Liver (tissue), 9 donors: ENCODE measurements around the gene HSD17B7. TPM values are rescaled to one million over a fixed set of nuclear protein-coding genes. Genes with fewer than 3 reads are reported as not detected.

Experiments used
- DNase-seq: peaks from one replicate; pipeline ENCODE4 v3.0.0-alpha.2; 2017; ENCODE audit warnings: low spot score
- H3K27ac ChIP-seq, 2 donors: one replicate each; pipeline ENCODE4 v1.7.0; 2013; ENCODE audit warnings: inconsistent platforms in 2 of 2, low read length in 2 of 2, control low read depth in 1 of 2, low read depth in 1 of 2, mild to moderate bottlenecking in 1 of 2
- H3K27me3 ChIP-seq, 4 donors: one replicate each; pipeline versions ENCODE4 v1.6.1 to v1.7.0; 2013; ENCODE audit warnings: low read length in 3 of 4, inconsistent platforms in 1 of 4, mild to moderate bottlenecking in 1 of 4, moderate library complexity in 1 of 4; ENCODE audit not compliant: control insufficient read depth in 4 of 4, insufficient read depth in 4 of 4
- H3K36me3 ChIP-seq, 4 donors: one replicate each; pipeline versions ENCODE4 v1.6.1 to v1.7.0; 2013; ENCODE audit warnings: low read length in 3 of 4, mild to moderate bottlenecking in 3 of 4, low read depth in 1 of 4, moderate library complexity in 1 of 4; ENCODE audit not compliant: control insufficient read depth in 4 of 4, insufficient read depth in 3 of 4
- H3K4me1 ChIP-seq, 4 donors: one replicate each; pipeline versions ENCODE4 v1.6.1 to v1.7.0; 2013; ENCODE audit warnings: low read length in 3 of 4, mild to moderate bottlenecking in 3 of 4, moderate library complexity in 1 of 4; ENCODE audit not compliant: control insufficient read depth in 4 of 4, insufficient read depth in 4 of 4
- H3K4me3 ChIP-seq, 3 donors: one replicate each; pipeline versions ENCODE4 v1.6.1 to v1.7.0; 2013; ENCODE audit warnings: low read length in 3 of 3, control low read depth in 1 of 3, low read depth in 1 of 3, mild to moderate bottlenecking in 1 of 3
- H3K9ac ChIP-seq, 2 donors: one replicate each; pipeline ENCODE4 v1.7.0; 2013; ENCODE audit warnings: low read length in 2 of 2, mild to moderate bottlenecking in 2 of 2, moderate library complexity in 2 of 2, control low read depth in 1 of 2, low read depth in 1 of 2
- H3K9me3 ChIP-seq, 4 donors: one replicate each; pipeline versions ENCODE4 v1.6.1 to v1.7.0; 2013; ENCODE audit warnings: low read length in 3 of 4; ENCODE audit not compliant: control insufficient read depth in 4 of 4
- CTCF ChIP-seq: fragments of 150-350 bp; IDR thresholded peaks from 2 replicates; pipeline ENCODE4 v1.5.1; 2017; ENCODE audit warnings: improper control_type of control experiment, low read depth, low read length; ENCODE audit not compliant: missing input control
- EGR1 ChIP-seq, 2 donors: IDR thresholded peaks; 2 replicates each; pipeline ENCODE4 v1.6.1; 2016 to 2018; ENCODE audit warnings: antibody characterized with exemption in 2 of 2, low read depth in 2 of 2
- FOXA1 ChIP-seq: IDR thresholded peaks from 2 replicates; pipeline ENCODE4 v1.6.1; 2016; ENCODE audit warnings: antibody characterized with exemption
- FOXA2 ChIP-seq: IDR thresholded peaks from 2 replicates; pipeline ENCODE4 v1.6.1; 2016; ENCODE audit warnings: antibody characterized with exemption
- GABPA ChIP-seq, 2 donors: IDR thresholded peaks in 1 of 2; conservative IDR thresholded peaks in 1 of 2; 2 replicates each; pipeline ENCODE4 v1.6.1; 2016; ENCODE audit warnings: antibody characterized with exemption in 2 of 2, mild to moderate bottlenecking in 1 of 2, moderate library complexity in 1 of 2
- HNF4G ChIP-seq: IDR thresholded peaks from 2 replicates; pipeline ENCODE4 v1.6.1; 2016; ENCODE audit warnings: antibody characterized with exemption
- JUND ChIP-seq, 2 donors: IDR thresholded peaks; 2 replicates each; pipeline ENCODE4 v1.6.1; 2016; ENCODE audit warnings: antibody characterized with exemption in 2 of 2
- MAX ChIP-seq: IDR thresholded peaks from 2 replicates; pipeline ENCODE4 v1.6.1; 2016; ENCODE audit warnings: antibody characterized with exemption
- NR2F2 ChIP-seq: IDR thresholded peaks from 2 replicates; pipeline ENCODE4 v1.6.1; 2016; ENCODE audit warnings: antibody characterized with exemption
- REST ChIP-seq: IDR thresholded peaks from 2 replicates; pipeline ENCODE4 v1.6.1; 2016; ENCODE audit warnings: antibody characterized with exemption, mild to moderate bottlenecking
- SP1 ChIP-seq: IDR thresholded peaks from 2 replicates; pipeline ENCODE4 v1.6.1; 2018; ENCODE audit warnings: antibody characterized with exemption, mild to moderate bottlenecking
- TAF1 ChIP-seq: conservative IDR thresholded peaks from 2 replicates; pipeline ENCODE4 v1.6.1; 2016; ENCODE audit warnings: antibody characterized with exemption, mild to moderate bottlenecking
- YY1 ChIP-seq: IDR thresholded peaks from 2 replicates; pipeline ENCODE4 v1.6.1; 2016; ENCODE audit warnings: antibody characterized with exemption, mild to moderate bottlenecking
- WGBS: extraction: QIAGEN DNeasy Blood & Tissue Kit; methylation state at CpG from one replicate; pipeline ENCODE4 v1.1.7; 2013; 5-methylcytosine and 5-hydroxymethylcytosine counted together
- polyA plus RNA-seq, 2 donors: library from polyadenylated mRNA; stranded (reverse) in 1 of 2; unstranded in 1 of 2; fragments of 200-250 nt in 1 of 2; fragments of >200 nt in 1 of 2; fragmentation: Nextera tagmentation in 1 of 2; extraction: Ambion mirVana in 1 of 2; gene quantifications; one replicate each; pipeline versions ENCODE4 v1.2.1 to v1.2.3, GENCODE V29; 2013 to 2015
- total RNA-seq, 2 donors: library from RNA; depleted of rRNA; stranded (reverse); fragments of >200 nt; gene quantifications; one replicate each; pipeline ENCODE4 v1.2.3, GENCODE V29; 2014
- TF ChIP-seq, protein P1 (sequence below): IDR thresholded peaks from 2 replicates; pipeline ENCODE4 v1.6.1; 2016; ENCODE audit warnings: antibody characterized with exemption
- TF ChIP-seq, protein P2 (sequence below): IDR thresholded peaks from 2 replicates; pipeline ENCODE4 v1.6.1; 2016; ENCODE audit warnings: antibody characterized with exemption
- donor health status: healthy.
- donor health status: healthy.
- donor health status: healthy.
- donor health status: healthy.
- donor health status: healthy.

HSD17B7 gene
- total and polyA plus RNA-seq, 4 donors, result 22.9 to 115 (median 43.5) TPM

DNA sequence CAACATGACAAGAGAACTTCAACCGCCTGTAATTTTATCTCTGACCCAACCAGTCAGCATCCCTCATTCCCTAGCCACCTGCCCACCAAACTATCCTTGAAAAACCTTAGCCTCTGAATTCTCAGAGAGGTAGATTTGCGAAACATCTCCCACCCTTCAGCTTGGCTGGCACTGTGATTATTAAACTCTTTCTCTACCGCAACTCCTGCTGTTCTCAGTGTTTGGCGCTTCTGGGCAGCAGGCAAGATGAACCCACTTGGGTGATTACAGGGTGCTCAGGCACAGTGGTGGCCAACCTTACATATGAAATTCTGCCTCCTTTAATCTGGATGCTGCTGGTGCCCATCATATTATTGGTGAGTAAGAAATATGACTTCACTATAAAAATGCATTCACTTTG, 48.4 kb downstream of the HSD17B7 start (continued):
- TF ChIP-seq EGR1 (IDR thresholded peaks at IDR 0.05; ENCODE audit: low read depth in 2 of 2) (no peak), MAX (no peak), JUND (IDR thresholded peaks at IDR 0.05) (no peak), SP1 (no peak), TAF1 (no peak), FOXA1 (no peak)
- TF ChIP-seq, protein P1, sequence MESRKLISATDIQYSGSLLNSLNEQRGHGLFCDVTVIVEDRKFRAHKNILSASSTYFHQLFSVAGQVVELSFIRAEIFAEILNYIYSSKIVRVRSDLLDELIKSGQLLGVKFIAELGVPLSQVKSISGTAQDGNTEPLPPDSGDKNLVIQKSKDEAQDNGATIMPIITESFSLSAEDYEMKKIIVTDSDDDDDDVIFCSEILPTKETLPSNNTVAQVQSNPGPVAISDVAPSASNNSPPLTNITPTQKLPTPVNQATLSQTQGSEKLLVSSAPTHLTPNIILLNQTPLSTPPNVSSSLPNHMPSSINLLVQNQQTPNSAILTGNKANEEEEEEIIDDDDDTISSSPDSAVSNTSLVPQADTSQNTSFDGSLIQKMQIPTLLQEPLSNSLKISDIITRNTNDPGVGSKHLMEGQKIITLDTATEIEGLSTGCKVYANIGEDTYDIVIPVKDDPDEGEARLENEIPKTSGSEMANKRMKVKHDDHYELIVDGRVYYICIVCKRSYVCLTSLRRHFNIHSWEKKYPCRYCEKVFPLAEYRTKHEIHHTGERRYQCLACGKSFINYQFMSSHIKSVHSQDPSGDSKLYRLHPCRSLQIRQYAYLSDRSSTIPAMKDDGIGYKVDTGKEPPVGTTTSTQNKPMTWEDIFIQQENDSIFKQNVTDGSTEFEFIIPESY, result no peak

GRCh38 chr1:162840250-162840839, 49.8 kb downstream of the HSD17B7 start:
- H3K4me3 ChIP-seq, result no peak overlapping the region
- H3K4me1 ChIP-seq, result no peaks in the 10 kb centered on the region
- H3K36me3 ChIP-seq, result no peaks in the 10 kb centered on the region
- H3K9me3 ChIP-seq, result peaks cover 0 to 18% (median 9%) of the 10 kb centered on the region in 4 donors
- H3K27me3 ChIP-seq, result no peaks in the 10 kb centered on the region
- no peak overlapping the region for H3K27ac ChIP-seq
- DNase-seq, result no peak
- no peak overlapping the region for H3K9ac ChIP-seq
- TF ChIP-seq, protein P1, result no peak
- no peak for TF ChIP-seq REST
- TF ChIP-seq NR2F2, result no peak
- TF ChIP-seq, protein P2, sequence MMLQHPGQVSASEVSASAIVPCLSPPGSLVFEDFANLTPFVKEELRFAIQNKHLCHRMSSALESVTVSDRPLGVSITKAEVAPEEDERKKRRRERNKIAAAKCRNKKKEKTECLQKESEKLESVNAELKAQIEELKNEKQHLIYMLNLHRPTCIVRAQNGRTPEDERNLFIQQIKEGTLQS, result no peak
- TF ChIP-seq YY1, result no peak
- TF ChIP-seq GABPA (IDR thresholded peaks at IDR 0.05 in 1 of 2, conservative IDR thresholded peaks at IDR 0.05 in 1 of 2), result no peak
- TF ChIP-seq FOXA1, result no peak

- no peaks in the 10 kb centered on the region for H3K4me1 ChIP-seq
- H3K27me3 ChIP-seq, result no peaks in the 10 kb centered on the region
- DNase-seq, result no peak
- WGBS, result 93% methylated on average over 1 of the region's 1 CpG
- no peak overlapping the region for H3K27ac ChIP-seq
- H3K9me3 ChIP-seq, result peaks cover 0 to 5% (median 3%) of the 10 kb centered on the region in 4 donors
- H3K4me3 ChIP-seq, result no peak overlapping the region
- H3K36me3 ChIP-seq, result no peaks in the 10 kb centered on the region
- H3K9ac ChIP-seq, result no peak overlapping the region
- TF ChIP-seq YY1, result no peak
- TF ChIP-seq TAF1, result no peak
- TF ChIP-seq GABPA (IDR thresholded peaks at IDR 0.05 in 1 of 2, conservative IDR thresholded peaks at IDR 0.05 in 1 of 2), result no peak
- no peak for TF ChIP-seq JUND (IDR thresholded peaks at IDR 0.05)
- no peak for TF ChIP-seq CTCF
- TF ChIP-seq EGR1 (IDR thresholded peaks at IDR 0.05; ENCODE audit: low read depth in 2 of 2), result no peak
- TF ChIP-seq HNF4G, result no peak
- TF ChIP-seq FOXA2, result no peak
- TF ChIP-seq SP1, result no peak
- TF ChIP-seq REST, result no peak
- TF ChIP-seq NR2F2, result no peak
These were observed 53.7 kb downstream of the HSD17B7 start for GRCh38 chr1:162844153-162844552.
